Large intestine (tissue), 3 donors: ENCODE measurements around the gene SLC43A2. TPM values are rescaled to one million over a fixed set of nuclear protein-coding genes. Genes with fewer than 3 reads are reported as not detected.
A peak's percentile ranks its signal among the peaks of the same experiment; 100 is the strongest.
"Not testable (repeated sequence)": the region's sequence is repeated elsewhere in the genome, so short reads cannot be mapped to it uniquely, and the experiment has no call there.

ENCODE experiments used
- DNase-seq, 2 donors: peaks; one replicate each; pipeline versions ENCODE4 v3.0.0 to v3.0.0-alpha.2; 2013
- H3K27ac ChIP-seq: one replicate; pipeline ENCODE4 v1.5.1; 2013; ENCODE audit warnings: low read length
- H3K27me3 ChIP-seq: 2 replicates; pipeline ENCODE4 v1.6.1; 2013; ENCODE audit warnings: low read length; ENCODE audit not compliant: control insufficient read depth, insufficient read depth
- H3K36me3 ChIP-seq: 2 replicates; pipeline ENCODE4 v1.6.1; 2013; ENCODE audit warnings: low read length; ENCODE audit not compliant: control insufficient read depth, insufficient read depth
- H3K4me1 ChIP-seq: one replicate; pipeline ENCODE4 v1.6.1; 2013; ENCODE audit warnings: low read length; ENCODE audit not compliant: control insufficient read depth, insufficient read depth
- H3K4me3 ChIP-seq: one replicate; pipeline ENCODE4 v1.5.1; 2013; ENCODE audit warnings: low read length
- H3K9me3 ChIP-seq: one replicate; pipeline ENCODE4 v1.6.1; 2013; ENCODE audit warnings: mild to moderate bottlenecking, low read depth, low read length, moderate library complexity; ENCODE audit not compliant: control insufficient read depth
- WGBS: methylation state at CpG from one replicate; pipeline ENCODE4 v1.1.5; 2013; ENCODE audit warnings: low lambda C conversion rate; ENCODE audit not compliant: insufficient coverage; 5-methylcytosine and 5-hydroxymethylcytosine counted together
- polyA plus RNA-seq: library from polyadenylated mRNA; unstranded; fragments of 120-200 nt; gene quantifications from one replicate; pipeline ENCODE4 v1.2.1, GENCODE V29; 2013

SLC43A2 gene
- polyA plus RNA-seq, 1 donor, result 80.3 TPM

DNA sequence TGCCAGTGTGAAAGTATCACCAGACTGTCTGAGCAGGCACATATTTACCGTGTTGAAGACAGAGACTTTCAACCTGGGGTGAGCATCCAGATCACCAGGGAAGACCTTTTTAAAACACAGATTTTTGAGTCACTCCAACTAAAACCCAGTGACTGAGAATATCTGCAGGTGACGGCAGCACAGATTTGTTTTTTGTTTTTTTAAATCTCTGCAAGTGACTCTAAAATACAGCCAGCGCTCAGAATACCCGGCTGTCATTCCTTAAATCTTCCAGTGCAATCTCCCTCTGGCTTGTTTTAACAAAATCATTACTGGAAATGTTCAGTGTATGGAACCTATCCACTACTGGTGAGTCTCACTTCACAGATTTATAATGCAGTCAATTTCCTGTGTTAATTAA lies 92.9 kb downstream of the SLC43A2 start:
- H3K36me3 ChIP-seq, result peaks cover 79% of the 10 kb centered on the region

DNA sequence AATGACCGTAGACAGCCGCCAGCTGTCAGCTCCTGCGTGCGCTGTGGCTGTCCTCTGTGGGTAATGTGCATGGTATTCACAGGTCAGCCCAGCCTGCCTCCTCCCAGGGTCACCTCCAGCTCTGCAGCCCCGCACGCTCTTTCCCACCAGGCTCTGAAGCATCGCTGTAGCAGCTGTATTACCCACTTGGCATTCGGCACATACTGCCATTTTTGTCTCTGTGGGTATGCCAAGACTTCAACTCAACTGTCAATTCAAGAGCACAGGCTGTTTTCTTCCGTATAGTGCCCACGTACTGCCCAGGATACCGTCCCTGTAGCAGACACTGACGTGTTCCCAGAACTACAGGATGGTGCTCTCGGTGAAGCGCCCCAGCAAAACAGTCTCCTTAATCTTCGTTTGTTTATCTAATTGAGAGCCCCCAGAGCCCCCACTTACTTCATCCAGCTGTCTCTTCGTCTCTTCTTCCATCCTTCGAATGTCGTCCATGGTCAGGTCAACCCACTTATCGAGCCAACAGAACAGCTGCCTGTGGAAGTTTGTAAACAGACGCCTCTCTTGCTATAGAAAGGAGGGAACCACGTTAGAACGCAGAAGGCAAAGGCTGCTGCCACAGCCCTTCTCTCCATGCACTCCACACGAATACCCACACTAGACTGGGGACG lies 94.8 kb downstream of the SLC43A2 start:
- DNase-seq, result no peak
- 91% methylated on average over 4 of the region's 24 CpGs for WGBS
- Histone ChIP-seq H3K27me3 (no peaks in the 10 kb centered on the region), H3K9me3 (no peaks in the 10 kb centered on the region), H3K4me3 (no peak overlapping the region), H3K27ac (no peak overlapping the region), H3K4me1 (no peaks in the 10 kb centered on the region), H3K36me3 (peaks cover 67% of the 10 kb centered on the region)

More for the DNA sequence above, 92.9 kb downstream of the SLC43A2 start:
- no CpG with 5 or more reads among the region's 4 CpGs for WGBS
- Histone ChIP-seq H3K9me3 (no peaks in the 10 kb centered on the region), H3K27me3 (no peaks in the 10 kb centered on the region), H3K4me1 (no peaks in the 10 kb centered on the region), H3K4me3 (no peak overlapping the region), H3K27ac (no peak overlapping the region)
- DNase-seq, result no peak

DNA sequence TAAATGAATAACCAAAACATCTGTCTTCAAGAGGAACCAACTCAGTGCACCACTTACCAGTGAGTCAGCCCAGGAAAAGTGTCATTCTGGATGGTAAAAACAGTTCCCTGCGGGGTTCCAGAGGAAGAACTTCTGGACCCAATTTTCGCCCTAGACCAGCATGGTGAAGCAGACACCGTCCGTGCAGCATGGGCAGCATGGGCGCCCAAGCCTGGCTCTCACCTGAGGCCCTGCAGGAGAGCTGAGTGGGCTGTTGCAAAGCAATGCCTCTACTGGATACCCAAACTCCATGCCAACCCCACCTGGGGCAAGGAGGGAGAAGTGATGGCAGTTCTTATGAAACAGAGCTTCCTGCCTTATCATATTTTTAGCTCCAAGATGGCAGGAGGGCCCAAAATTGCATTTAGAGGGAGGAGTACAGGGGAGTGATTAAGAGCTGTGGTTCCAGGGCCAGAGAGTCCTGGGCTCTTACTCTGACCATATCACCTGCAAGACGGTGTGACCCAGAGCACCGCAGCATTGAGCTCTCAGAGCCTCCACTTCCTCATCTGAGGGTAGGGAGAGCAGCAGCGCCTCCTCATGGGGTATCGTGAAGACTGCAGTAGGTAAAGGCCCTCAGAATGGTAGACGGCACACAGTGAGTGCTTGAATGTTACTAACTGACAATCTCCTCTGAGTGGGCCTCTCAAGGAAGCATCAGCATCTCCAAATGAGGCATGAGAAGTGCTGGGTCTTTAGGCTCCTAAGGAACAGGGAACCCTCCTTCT lies 95.6 kb downstream of the SLC43A2 start:
- no peak for DNase-seq
- no peaks in the 10 kb centered on the region for H3K27me3 ChIP-seq
- no peaks in the 10 kb centered on the region for H3K9me3 ChIP-seq
- peaks cover 65% of the 10 kb centered on the region for H3K36me3 ChIP-seq
- H3K4me1 ChIP-seq, result no peaks in the 10 kb centered on the region
- H3K4me3 ChIP-seq, result no peak overlapping the region
- no CpG with 5 or more reads among the region's 10 CpGs for WGBS
- no peak overlapping the region for H3K27ac ChIP-seq

DNA sequence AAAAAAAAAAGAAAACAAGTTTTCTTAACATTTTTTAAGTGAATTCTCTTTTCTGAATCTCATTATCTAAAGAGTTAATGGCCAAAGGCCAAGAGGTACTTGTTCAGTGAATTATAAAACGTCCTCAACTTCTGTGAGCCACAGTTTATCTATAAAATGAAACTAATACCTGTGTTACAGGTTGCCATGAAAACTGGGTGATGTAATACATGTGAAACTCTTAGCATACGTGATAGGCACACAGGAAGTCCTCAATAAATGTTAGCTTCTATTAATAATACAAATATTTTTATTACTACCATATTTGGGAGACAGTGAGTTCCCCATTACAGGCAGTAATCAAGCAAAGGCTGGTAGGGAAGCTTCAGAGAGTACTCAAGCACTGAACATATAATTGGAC lies 98.8 kb downstream of the SLC43A2 start:
- WGBS, result no CpG with 5 or more reads among the region's 2 CpGs
- H3K27ac ChIP-seq, result peak overlapping the region; percentile 44
- no peak overlapping the region for H3K4me3 ChIP-seq
- peak in 1 of 2 donors; percentile 66 for DNase-seq
- H3K9me3 ChIP-seq, result no peaks in the 10 kb centered on the region
- no peaks in the 10 kb centered on the region for H3K27me3 ChIP-seq
- H3K36me3 ChIP-seq, result peaks cover 76% of the 10 kb centered on the region
- no peaks in the 10 kb centered on the region for H3K4me1 ChIP-seq

DNA sequence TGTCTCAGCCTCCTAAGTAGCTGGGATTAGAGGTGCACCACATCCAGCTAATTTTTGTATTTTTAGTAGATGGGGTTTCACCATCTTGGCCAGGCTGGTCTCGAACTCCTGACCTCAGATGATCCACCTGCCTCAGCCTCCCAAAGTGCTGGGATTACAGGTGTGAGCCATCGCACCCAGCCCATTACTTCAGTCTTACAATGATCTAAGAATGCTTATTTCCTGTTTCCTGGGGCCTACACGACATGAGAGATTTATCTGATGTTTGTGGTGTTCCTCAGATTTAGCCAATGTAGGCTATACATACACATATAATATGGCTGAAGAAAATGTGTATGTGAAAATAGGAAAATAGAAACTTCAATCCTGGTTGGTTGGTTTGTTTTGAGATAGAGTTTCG lies 101.8 kb downstream of the SLC43A2 start:
- peaks cover 61% of the 10 kb centered on the region for H3K36me3 ChIP-seq
- not testable (repeated sequence) for H3K27ac ChIP-seq, H3K9me3 ChIP-seq, H3K4me1 ChIP-seq, H3K4me3 ChIP-seq, H3K27me3 ChIP-seq, DNase-seq
- no CpG with 5 or more reads among the region's 4 CpGs for WGBS

DNA sequence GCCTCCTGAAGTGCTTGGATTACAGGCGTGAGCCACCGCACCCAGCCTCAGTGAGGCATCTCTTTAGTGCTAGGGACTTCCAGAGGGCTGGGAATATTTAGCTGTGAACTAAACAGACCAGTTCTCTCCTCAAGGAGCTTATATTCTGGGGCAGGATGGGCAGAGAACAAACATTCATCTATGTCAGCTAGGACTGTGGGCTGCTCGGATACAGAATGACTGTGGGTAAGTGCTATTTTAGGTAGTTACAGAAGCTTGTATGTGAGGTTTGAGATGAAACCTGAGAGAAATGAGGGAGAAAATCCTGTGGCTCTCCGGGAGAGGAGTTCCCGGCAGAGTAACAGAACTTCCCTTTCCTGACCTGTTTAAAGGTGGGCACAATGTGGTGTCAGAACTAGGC lies 106.0 kb downstream of the SLC43A2 start:
- no peaks in the 10 kb centered on the region for H3K27me3 ChIP-seq
- H3K36me3 ChIP-seq, result peaks cover 64% of the 10 kb centered on the region
- H3K4me3 ChIP-seq, result no peak overlapping the region
- peaks cover under 1% of the 10 kb centered on the region for H3K4me1 ChIP-seq
- no peak overlapping the region for H3K27ac ChIP-seq
- WGBS, result no CpG with 5 or more reads among the region's 5 CpGs
- no peak for DNase-seq
- H3K9me3 ChIP-seq, result no peaks in the 10 kb centered on the region

DNA sequence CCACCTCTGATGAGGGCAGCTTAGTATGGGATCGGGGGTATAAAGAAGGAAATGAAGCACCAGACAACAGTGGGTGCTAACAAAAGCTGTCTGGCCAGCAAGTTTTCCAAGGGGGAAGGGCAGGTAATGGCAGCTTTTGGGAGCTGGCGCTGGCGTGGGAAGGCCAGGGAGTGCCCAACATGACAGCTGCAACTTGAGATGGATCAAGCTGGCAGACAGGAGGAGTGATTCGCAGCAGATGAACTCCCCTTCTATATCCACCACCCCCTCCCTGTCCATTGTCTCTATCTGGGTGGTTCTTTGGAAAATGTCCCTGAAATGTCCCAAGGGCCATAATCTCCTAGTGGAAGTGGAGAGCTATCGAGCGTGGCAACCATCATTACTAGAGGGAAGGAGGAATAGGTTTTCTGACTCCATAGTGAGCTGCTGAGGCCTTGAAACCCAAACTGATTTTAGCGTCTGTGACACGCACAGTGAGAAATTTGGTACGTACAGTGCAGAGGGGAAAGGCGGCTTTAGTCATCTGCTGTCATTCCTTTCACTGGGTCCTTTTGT lies 107.5 kb downstream of the SLC43A2 start:
- 80% methylated on average over 1 of the region's 10 CpGs for WGBS
- H3K9me3 ChIP-seq, result no peaks in the 10 kb centered on the region
- no peak for DNase-seq

DNA sequence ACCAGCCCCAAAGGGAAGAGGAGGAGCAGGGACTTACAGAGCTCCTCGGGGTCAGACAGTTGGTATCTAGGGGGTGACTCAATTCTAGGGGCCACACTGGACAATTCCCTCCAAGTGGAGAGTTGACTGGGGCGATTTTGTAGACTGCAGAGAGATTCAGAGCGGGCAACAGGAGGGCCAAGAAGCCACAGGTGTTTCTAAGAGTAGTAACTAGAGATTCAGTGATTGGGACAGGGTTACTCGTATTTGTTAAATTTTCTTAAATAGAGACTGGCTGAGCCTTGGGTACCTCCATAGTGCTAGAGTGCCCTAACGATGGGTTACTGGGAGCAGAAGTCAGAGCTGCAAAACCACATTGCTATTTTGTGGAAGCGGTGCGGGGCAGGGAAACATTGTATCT lies 109.0 kb downstream of the SLC43A2 start:
- no CpG with 5 or more reads among the region's 7 CpGs for WGBS
- DNase-seq, result no peak
- H3K4me1 ChIP-seq, result peaks cover 9% of the 10 kb centered on the region
- H3K4me3 ChIP-seq, result no peak overlapping the region
- no peaks in the 10 kb centered on the region for H3K27me3 ChIP-seq
- peaks cover 42% of the 10 kb centered on the region for H3K36me3 ChIP-seq
- H3K9me3 ChIP-seq, result no peaks in the 10 kb centered on the region
- H3K27ac ChIP-seq, result no peak overlapping the region

More for the DNA sequence above, 107.5 kb downstream of the SLC43A2 start:
- no peak overlapping the region for H3K4me3 ChIP-seq
- no peak overlapping the region for H3K27ac ChIP-seq
- peaks cover 4% of the 10 kb centered on the region for H3K4me1 ChIP-seq
- H3K36me3 ChIP-seq, result peaks cover 54% of the 10 kb centered on the region
- H3K27me3 ChIP-seq, result no peaks in the 10 kb centered on the region

Other genes with a start within 250 kb of the SLC43A2 start
- 615 TPM for gene YWHAE, start 228.6 kb downstream of the SLC43A2 start, polyA plus RNA-seq
- 42.2 TPM for gene CRK, start 172.6 kb downstream of the SLC43A2 start, polyA plus RNA-seq
- gene MYO1C, start 136.1 kb downstream of the SLC43A2 start, polyA plus RNA-seq, result 56.1 TPM
- gene INPP5K, start 112.2 kb downstream of the SLC43A2 start, polyA plus RNA-seq, result 18.3 TPM
- 98.5 TPM for gene PITPNA, start 66.0 kb downstream of the SLC43A2 start, polyA plus RNA-seq
- 6.5 TPM for gene SCARF1, start 16.9 kb upstream of the SLC43A2 start, polyA plus RNA-seq
- gene RILP, start 21.0 kb upstream of the SLC43A2 start, polyA plus RNA-seq, result 9.0 TPM
- 177 TPM for gene PRPF8, start 56.0 kb upstream of the SLC43A2 start, polyA plus RNA-seq
- gene TLCD2, start 81.5 kb upstream of the SLC43A2 start, polyA plus RNA-seq, result 2.8 TPM
- gene WDR81, start 95.9 kb upstream of the SLC43A2 start, polyA plus RNA-seq, result 19.3 TPM
- 14.3 TPM for gene SERPINF2, start 114.0 kb upstream of the SLC43A2 start, polyA plus RNA-seq
- gene SERPINF1, start 133.2 kb upstream of the SLC43A2 start, polyA plus RNA-seq, result 34.2 TPM
- gene SMYD4, start 201.1 kb upstream of the SLC43A2 start, polyA plus RNA-seq, result 15.4 TPM
- 64.4 TPM for gene RPA1, start 201.2 kb upstream of the SLC43A2 start, polyA plus RNA-seq